A673 (cell line): ENCODE measurements around the gene BIVM.

ENCODE experiments used
- CTCF ChIP-seq: fragments of 300-800, 200-600 bp; sonication (generic); conservative IDR thresholded peaks from 2 replicates; pipeline ENCODE4 v1.5.1; 2017; ENCODE audit warnings: low read depth, mild to moderate bottlenecking, antibody characterized with exemption, low read length, moderate library complexity, mixed read lengths
- EZH2 ChIP-seq: fragments of 200-600 bp; sonication (generic); IDR thresholded peaks from 2 replicates; pipeline ENCODE4 v1.6.1; 2017; ENCODE audit warnings: borderline replicate concordance, low read depth, mild to moderate bottlenecking, mixed read lengths, antibody characterized with exemption, low read length; ENCODE audit not compliant: poor library complexity, severe bottlenecking

- TF ChIP-seq CTCF (no peak), EZH2 (no peak)
These were observed 40.1 kb upstream of the BIVM start for GRCh38 chr13:102758842-102759241.
